Naive thymus-derived CD8-positive, alpha-beta T cell (primary cell): ENCODE results near the gene HMGA1. TPM values are rescaled to one million over a fixed set of nuclear protein-coding genes. Genes with fewer than 3 reads are reported as not detected.

Source experiments
- ATAC-seq, 2 donors: fragments of 150-1000 bp; cut with Tn5 transposase in 1 of 2; sonication (Bioruptor Pico), chemical (Tn5 transposase) in 1 of 2; 1 replicate in 1 of 2; 2 replicates in 1 of 2; pipeline ENCODE4 v1.10.0; 2021; ENCODE audit warnings: mild to moderate bottlenecking in 2 of 2, moderate library complexity in 2 of 2
- POLR2A ChIA-PET: fragments of 350-600 bp; sonication (Branson Sonifier 250); formaldehyde crosslinking; loops from one replicate; lab custom pipeline; 2021; ENCODE audit warnings: antibody characterized with exemption; lab: Charles Lee
- DNase-seq, 10 donors: peaks; one replicate each; pipeline versions ENCODE4 v3.0.0 to v3.0.0-alpha.2; 2020 to 2022
- H3K27ac Mint-ChIP-seq, 10 donors: one replicate each; pipeline ENCODE4 v1.8.0; 2020 to 2022; ENCODE audit warnings: mild to moderate bottlenecking in 10 of 10, mixed read lengths in 10 of 10, moderate library complexity in 4 of 10, inconsistent platforms in 1 of 10
- H3K27me3 Mint-ChIP-seq, 5 donors: one replicate each; pipeline ENCODE4 v1.8.0; 2021 to 2022; ENCODE audit warnings: mixed read lengths in 5 of 5
- H3K36me3 Mint-ChIP-seq, 3 donors: one replicate each; pipeline ENCODE4 v1.8.0; 2020 to 2022; ENCODE audit warnings: mixed read lengths in 3 of 3, mild to moderate bottlenecking in 2 of 3, inconsistent platforms in 1 of 3
- H3K4me1 Mint-ChIP-seq, 4 donors: one replicate each; pipeline ENCODE4 v1.8.0; 2021 to 2022; ENCODE audit warnings: mixed read lengths in 4 of 4
- H3K4me3 Mint-ChIP-seq, 10 donors: one replicate each; pipeline ENCODE4 v1.8.0; 2020 to 2022; ENCODE audit warnings: mild to moderate bottlenecking in 10 of 10, mixed read lengths in 10 of 10, moderate library complexity in 6 of 10, inconsistent platforms in 1 of 10
- H3K9me3 Mint-ChIP-seq, 9 donors: one replicate each; pipeline ENCODE4 v1.8.0; 2020 to 2022; ENCODE audit warnings: mixed read lengths in 9 of 9, mild to moderate bottlenecking in 3 of 9, inconsistent platforms in 1 of 9, moderate library complexity in 1 of 9
- polyA plus RNA-seq, 3 donors: library from polyadenylated mRNA; unstranded; fragments of 300-500 nt; fragmentation: Illumina TruSeq; gene quantifications; one replicate each; pipeline ENCODE4 v1.2.3, GENCODE V29; 2021
- total RNA-seq, 8 experiments: library from RNA in 2 of 8; stranded (reverse) in 2 of 8; gene quantifications; one replicate each; pipeline ENCODE4 v1.2.3 and lab custom pipeline; 2021 to 2026

HMGA1 gene
- total and polyA plus RNA-seq, 5 experiments from 2014 or later: 28.0 to 80.3 (median 40.9) TPM

- no peaks in the 10 kb centered on the region for H3K9me3 Mint-ChIP-seq
- no peak for DNase-seq
- H3K27me3 Mint-ChIP-seq: no peaks in the 10 kb centered on the region
- POLR2A ChIA-PET: no interaction called here
- peak overlapping the region in 4 of 10 donors; percentile 1 to 78 (median 52) for H3K27ac Mint-ChIP-seq
- H3K4me3 Mint-ChIP-seq: no peak overlapping the region
- H3K4me1 Mint-ChIP-seq: peaks cover 4 to 26% (median 19%) of the 10 kb centered on the region in 4 donors
- H3K36me3 Mint-ChIP-seq: peaks cover 0 to 4% (median 3%) of the 10 kb centered on the region in 3 donors
- no peak for ATAC-seq
These were observed 38.6 kb downstream of the HMGA1 start for GRCh38 chr6:34275128-34275804.

DNA sequence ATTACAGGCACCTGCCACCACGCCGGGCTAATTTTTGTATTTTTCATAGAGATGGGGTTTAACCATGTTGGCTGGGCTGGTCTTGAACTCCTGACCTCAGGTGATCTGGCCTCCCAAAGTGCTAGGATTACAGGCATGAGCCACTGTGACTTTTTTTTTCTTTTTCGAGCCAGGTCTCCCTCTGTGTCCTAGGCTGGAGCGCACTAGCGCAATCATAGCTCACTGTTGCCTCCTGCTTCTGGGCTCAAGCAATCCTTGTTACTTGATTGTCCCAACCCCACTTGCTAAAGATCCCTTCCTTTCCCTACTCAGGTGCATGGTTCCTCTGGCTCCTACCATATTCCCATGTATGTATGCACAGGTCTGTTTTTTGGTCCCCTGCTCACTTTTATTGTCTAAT lies 39.5 kb downstream of the HMGA1 start:
- H3K4me3 Mint-ChIP-seq: no peak overlapping the region
- H3K27ac Mint-ChIP-seq: peak overlapping the region in 6 of 10 donors; percentile 2 to 27 (median 4)
- H3K9me3 Mint-ChIP-seq: no peaks in the 10 kb centered on the region
- ATAC-seq (no peak), DNase-seq (no peak)
- peaks cover 0 to 9% (median 3%) of the 10 kb centered on the region in 3 donors for H3K36me3 Mint-ChIP-seq
- H3K27me3 Mint-ChIP-seq: no peaks in the 10 kb centered on the region
- H3K4me1 Mint-ChIP-seq: peaks cover 4 to 26% (median 19%) of the 10 kb centered on the region in 4 donors
- POLR2A ChIA-PET: interaction anchor here (0.5 kb wide), 1 partner anchor 139 kb away, joined by 5 read pairs; no protein-coding TSS in a partner anchor

DNA sequence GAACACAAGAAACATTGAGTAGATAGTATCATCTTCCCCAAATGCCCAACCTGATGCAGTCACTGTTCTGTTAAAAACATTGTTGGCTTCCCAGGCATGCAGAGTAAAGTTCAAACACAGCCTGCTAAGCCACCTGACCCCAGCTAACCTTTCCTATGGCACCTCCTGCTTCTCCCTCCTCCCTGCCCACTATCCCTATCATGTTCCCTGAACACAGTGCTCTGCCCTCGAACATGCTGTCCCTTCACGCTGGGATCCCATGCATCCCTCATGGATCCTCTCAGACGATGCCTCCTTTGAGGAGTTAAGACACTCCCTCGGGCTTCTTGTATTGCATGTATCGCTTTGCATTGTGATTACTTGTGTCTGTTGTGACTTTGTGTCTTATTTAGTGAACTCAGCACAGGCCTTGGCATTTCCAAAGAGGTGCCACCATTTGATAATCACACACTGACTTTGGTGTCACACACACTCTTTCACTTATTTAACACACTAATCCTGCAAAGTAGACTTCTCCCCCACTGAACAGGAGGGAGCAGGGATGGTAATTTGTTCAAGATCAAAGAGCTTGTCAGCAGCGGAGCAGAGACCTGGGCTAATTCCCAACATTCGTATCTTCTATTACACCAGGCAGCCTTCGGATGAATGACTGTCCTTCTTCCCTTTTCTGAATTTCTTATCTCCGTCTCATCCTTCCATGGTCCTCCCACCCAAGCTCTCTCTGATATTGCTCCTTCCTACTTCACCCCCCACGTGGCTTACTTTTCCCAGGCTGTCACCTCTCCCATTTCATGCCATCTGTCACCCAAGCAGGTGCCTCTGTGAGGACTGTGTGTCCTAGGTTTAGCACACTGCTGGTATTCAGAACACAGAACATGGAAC lies 40.4 kb downstream of the HMGA1 start:
- peak overlapping the region in 5 of 10 donors; percentile 2 to 61 (median 9) for H3K27ac Mint-ChIP-seq
- ATAC-seq (no peak), DNase-seq (no peak)
- no peaks in the 10 kb centered on the region for H3K27me3 Mint-ChIP-seq
- no peaks in the 10 kb centered on the region for H3K9me3 Mint-ChIP-seq
- peaks cover 0 to 15% (median 3%) of the 10 kb centered on the region in 3 donors for H3K36me3 Mint-ChIP-seq
- POLR2A ChIA-PET: interaction anchor here (0.5 to 0.6 kb wide), 2 partner anchors 138 kb away, joined by 5 to 8 read pairs; no protein-coding TSS in a partner anchor
- no peak overlapping the region for H3K4me3 Mint-ChIP-seq
- peaks cover 4 to 25% (median 19%) of the 10 kb centered on the region in 4 donors for H3K4me1 Mint-ChIP-seq

GRCh38 chr6:34277763-34278112 lies 41.1 kb downstream of the HMGA1 start:
- DNase-seq (no peak), ATAC-seq (no peak)
- Mint-ChIP-seq H3K9me3 (no peaks in the 10 kb centered on the region), H3K27me3 (no peaks in the 10 kb centered on the region), H3K4me1 (peaks cover 4 to 22% (median 18%) of the 10 kb centered on the region in 4 donors), H3K36me3 (peaks cover 0 to 17% (median 3%) of the 10 kb centered on the region in 3 donors), H3K27ac (peak overlapping the region in 1 of 10 donors; percentile 65), H3K4me3 (no peak overlapping the region)
- POLR2A ChIA-PET: interaction anchor here (0.6 kb wide), 1 partner anchor 138 kb away, joined by 8 read pairs; no protein-coding TSS in a partner anchor

DNA sequence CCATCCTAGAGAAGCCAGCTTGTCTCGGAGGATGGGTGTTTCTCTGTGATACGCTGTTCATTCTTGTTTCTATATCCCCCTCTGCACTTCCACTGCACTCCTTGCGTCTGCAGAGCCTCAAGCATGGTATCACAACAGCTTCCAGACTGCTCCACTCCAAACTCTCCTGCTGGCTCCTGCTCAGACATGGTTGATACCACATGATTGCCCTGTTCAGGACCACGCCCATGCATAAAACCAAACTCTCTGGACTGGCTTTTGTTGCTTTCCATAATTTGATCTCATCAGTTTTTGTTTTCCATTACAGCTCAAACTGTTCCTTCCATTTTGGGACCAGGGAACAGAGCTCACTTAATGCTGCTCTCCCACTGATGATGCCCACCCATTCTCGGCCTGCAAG lies 42.2 kb downstream of the HMGA1 start:
- Mint-ChIP-seq H3K27ac (peak overlapping the region in 2 of 10 donors; percentile 24 to 48), H3K36me3 (peaks cover 0 to 18% (median 3%) of the 10 kb centered on the region in 3 donors), H3K4me1 (peaks cover 4 to 22% (median 17%) of the 10 kb centered on the region in 4 donors), H3K4me3 (no peak overlapping the region), H3K27me3 (no peaks in the 10 kb centered on the region), H3K9me3 (no peaks in the 10 kb centered on the region)
- no peak for DNase-seq
- POLR2A ChIA-PET: no interaction called here
- no peak for ATAC-seq

- Mint-ChIP-seq H3K27ac (no peak overlapping the region), H3K9me3 (no peaks in the 10 kb centered on the region), H3K4me3 (no peak overlapping the region), H3K27me3 (no peaks in the 10 kb centered on the region), H3K36me3 (peaks cover 0 to 30% (median 6%) of the 10 kb centered on the region in 3 donors), H3K4me1 (peaks cover 2 to 30% (median 22%) of the 10 kb centered on the region in 4 donors)
- DNase-seq (no peak), ATAC-seq (no peak)
- POLR2A ChIA-PET: no interaction called here
These were observed 43.5 kb downstream of the HMGA1 start for GRCh38 chr6:34280216-34280615.

- H3K4me3 Mint-ChIP-seq: no peak overlapping the region
- no peak overlapping the region for H3K27ac Mint-ChIP-seq
- POLR2A ChIA-PET: no interaction called here
- ATAC-seq: no peak
- H3K4me1 Mint-ChIP-seq: peaks cover 0 to 31% (median 17%) of the 10 kb centered on the region in 4 donors
- no peaks in the 10 kb centered on the region for H3K27me3 Mint-ChIP-seq
- no peak for DNase-seq
- H3K9me3 Mint-ChIP-seq: no peaks in the 10 kb centered on the region
- H3K36me3 Mint-ChIP-seq: peaks cover 0 to 40% (median 6%) of the 10 kb centered on the region in 3 donors
These were observed 45.1 kb downstream of the HMGA1 start for GRCh38 chr6:34281702-34282334.

DNA sequence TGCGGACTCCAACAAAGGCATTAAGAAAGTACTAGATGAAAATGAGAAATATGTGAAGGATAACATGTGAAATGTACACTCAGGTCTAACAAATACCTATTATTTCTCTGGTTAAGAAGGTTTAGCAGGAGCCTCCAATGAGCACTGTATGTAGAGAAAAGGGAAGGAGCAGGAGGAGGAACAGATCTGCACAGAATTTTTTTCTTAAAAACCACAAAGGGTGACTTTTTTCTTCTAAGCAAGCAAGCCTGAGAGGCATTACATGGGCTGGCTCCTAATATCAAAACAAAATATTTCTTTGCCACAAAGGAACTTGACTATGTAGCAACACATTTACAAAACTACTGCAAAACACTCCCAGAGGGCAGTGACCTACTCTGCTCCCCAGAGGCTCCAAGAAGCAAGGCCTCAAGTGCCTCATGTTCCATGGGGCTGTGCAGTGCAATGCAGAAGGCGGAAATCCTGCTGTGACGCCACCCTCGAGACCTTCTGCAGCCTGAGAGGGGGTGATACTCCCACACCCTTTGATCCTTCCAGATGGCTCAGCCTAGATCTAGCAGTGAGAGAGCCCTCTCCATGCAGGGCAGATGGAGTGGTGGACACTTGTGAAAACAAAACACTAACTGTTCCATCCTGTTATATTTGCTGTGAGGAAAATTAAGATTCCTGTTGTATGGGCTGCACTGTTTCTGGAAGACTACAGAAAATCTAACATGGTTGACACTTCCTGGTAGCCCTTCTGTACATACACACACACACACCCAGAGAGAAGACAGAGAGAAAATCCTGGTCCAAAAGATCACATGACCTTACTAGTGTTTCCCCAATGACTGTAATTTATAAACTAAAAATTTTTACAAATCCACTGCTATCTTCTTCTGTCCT lies 48.1 kb downstream of the HMGA1 start:
- POLR2A ChIA-PET: no interaction called here
- DNase-seq (no peak), ATAC-seq (no peak)
- H3K9me3 Mint-ChIP-seq: no peaks in the 10 kb centered on the region
- peak overlapping the region in 4 of 10 donors; percentile 0 to 69 (median 15) for H3K27ac Mint-ChIP-seq
- H3K36me3 Mint-ChIP-seq: peaks cover 0 to 57% (median 13%) of the 10 kb centered on the region in 3 donors
- H3K27me3 Mint-ChIP-seq: no peaks in the 10 kb centered on the region
- H3K4me3 Mint-ChIP-seq: peak overlapping the region in 1 of 10 donors; percentile 26
- peaks cover 4 to 35% (median 16%) of the 10 kb centered on the region in 4 donors for H3K4me1 Mint-ChIP-seq

DNA sequence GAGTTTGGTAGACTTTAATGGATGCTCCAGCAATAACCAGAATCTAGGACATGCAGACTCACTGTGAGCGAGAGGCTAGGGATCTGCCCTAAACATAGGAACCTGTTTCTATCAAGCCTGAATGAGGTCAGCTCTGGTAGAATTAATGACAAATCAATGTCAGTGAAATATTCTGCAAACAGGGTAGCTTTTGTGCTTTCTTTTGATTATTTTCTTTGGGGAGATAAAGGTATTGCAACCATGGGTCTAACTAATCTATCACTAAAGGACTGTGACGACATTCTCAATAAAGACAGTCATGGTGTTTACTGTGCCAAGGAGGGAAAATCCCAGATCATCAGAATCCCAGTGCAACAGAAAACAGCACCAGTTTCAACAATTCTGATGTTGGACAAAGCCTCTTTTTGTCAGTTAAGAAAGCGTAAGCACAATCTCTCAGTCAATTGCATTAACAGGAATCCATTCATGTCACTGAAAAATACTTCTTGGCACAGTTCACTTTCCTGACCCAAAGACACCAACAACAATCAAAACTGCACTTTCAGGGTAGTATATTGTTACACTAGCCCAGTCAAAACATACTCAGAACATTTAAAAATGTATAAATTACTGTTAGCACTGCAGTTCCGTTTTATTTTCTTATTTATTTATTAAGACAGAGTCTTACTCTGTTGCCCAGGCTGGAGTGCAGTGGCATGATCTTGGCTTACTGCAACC lies 48.9 kb downstream of the HMGA1 start:
- Mint-ChIP-seq H3K36me3 (peaks cover 0 to 59% (median 10%) of the 10 kb centered on the region in 3 donors), H3K4me1 (peaks cover 4 to 38% (median 12%) of the 10 kb centered on the region in 4 donors), H3K27me3 (no peaks in the 10 kb centered on the region), H3K9me3 (no peaks in the 10 kb centered on the region), H3K4me3 (no peak overlapping the region), H3K27ac (peak overlapping the region in 1 of 10 donors; percentile 69)
- POLR2A ChIA-PET: no interaction called here
- ATAC-seq (no peak), DNase-seq (no peak)

- no peaks in the 10 kb centered on the region for H3K9me3 Mint-ChIP-seq
- no peak for DNase-seq
- H3K27me3 Mint-ChIP-seq: no peaks in the 10 kb centered on the region
- H3K4me1 Mint-ChIP-seq: peaks cover 6 to 39% (median 12%) of the 10 kb centered on the region in 4 donors
- H3K36me3 Mint-ChIP-seq: peaks cover 0 to 66% (median 21%) of the 10 kb centered on the region in 3 donors
- POLR2A ChIA-PET: no interaction called here
- no peak for ATAC-seq
- H3K27ac Mint-ChIP-seq: peak overlapping the region in 7 of 10 donors; percentile 16 to 52 (median 47)
- no peak overlapping the region for H3K4me3 Mint-ChIP-seq
These were observed 51.9 kb downstream of the HMGA1 start for GRCh38 chr6:34288581-34288980.

- H3K9me3 Mint-ChIP-seq: no peaks in the 10 kb centered on the region
- POLR2A ChIA-PET: interaction anchor here (0.6 kb wide), 1 partner anchor 46 kb away, joined by 3 read pairs; no protein-coding TSS in a partner anchor
- H3K27me3 Mint-ChIP-seq: no peaks in the 10 kb centered on the region
- peaks cover 0 to 67% (median 21%) of the 10 kb centered on the region in 3 donors for H3K36me3 Mint-ChIP-seq
- H3K4me3 Mint-ChIP-seq: no peak overlapping the region
- DNase-seq: no peak
- peaks cover 6 to 36% (median 12%) of the 10 kb centered on the region in 4 donors for H3K4me1 Mint-ChIP-seq
- ATAC-seq: no peak
- peak overlapping the region in 7 of 10 donors; percentile 14 to 53 (median 44) for H3K27ac Mint-ChIP-seq
These were observed 52.5 kb downstream of the HMGA1 start for GRCh38 chr6:34289137-34289536.
